OCI-LY1 (cell line): Measurements from ENCODE around the gene PTPRM.

Experiments used
- H2AFZ ChIP-seq: fragments of 200-600 bp; sonication (generic), shearing (Covaris generic); 2 replicates; pipeline ENCODE4 v1.6.0; 2014; ENCODE audit warnings: antibody characterized with exemption, mild to moderate bottlenecking, low read length
- H3F3A ChIP-seq: fragments of 200-600 bp; sonication (generic), shearing (Covaris generic); 2 replicates; pipeline ENCODE4 v1.6.0; 2014; ENCODE audit warnings: mild to moderate bottlenecking, antibody characterized with exemption, low read length, moderate library complexity; ENCODE audit not compliant: insufficient read depth
- H3K27ac ChIP-seq: fragments of 200-600 bp; sonication (generic); 2 replicates; pipeline ENCODE4 v1.5.1; 2014; ENCODE audit warnings: low read length, mixed run types, mild to moderate bottlenecking, low read depth; ENCODE audit not compliant: poor library complexity, severe bottlenecking
- H3K27me3 ChIP-seq: fragments of 200-600 bp; sonication (generic); 2 replicates; pipeline ENCODE4 v1.6.0; 2014; ENCODE audit warnings: antibody characterized with exemption, mild to moderate bottlenecking, low read length, moderate library complexity; ENCODE audit not compliant: insufficient read depth
- H3K36me3 ChIP-seq: fragments of 200-600 bp; sonication (generic); 2 replicates; pipeline ENCODE4 v1.6.1; 2014; ENCODE audit warnings: mild to moderate bottlenecking, antibody characterized with exemption, low read length, moderate library complexity, mixed read lengths; ENCODE audit not compliant: insufficient read depth
- H3K4me1 ChIP-seq: fragments of 200-600 bp; sonication (generic); 2 replicates; pipeline ENCODE4 v1.5.1; 2014; ENCODE audit warnings: mild to moderate bottlenecking, low read length, moderate library complexity; ENCODE audit not compliant: insufficient read depth, severe bottlenecking
- H3K4me2 ChIP-seq: fragments of 200-600 bp; sonication (generic), shearing (Covaris generic); 2 replicates; pipeline ENCODE4 v1.6.1; 2014; ENCODE audit warnings: low read length
- H3K4me3 ChIP-seq: fragments of 200-600 bp; sonication (generic); 2 replicates; pipeline ENCODE4 v1.5.1; 2014; ENCODE audit warnings: low read length, low read depth, mild to moderate bottlenecking, mixed read lengths; ENCODE audit not compliant: poor library complexity, severe bottlenecking
- H3K79me2 ChIP-seq: fragments of 200-600 bp; shearing (Covaris generic); 2 replicates; pipeline ENCODE4 v1.6.1; 2016; ENCODE audit warnings: mixed run types, low read length, mixed read lengths; ENCODE audit not compliant: insufficient read depth
- H3K9ac ChIP-seq: fragments of 200-600 bp; sonication (generic), shearing (Covaris generic); 2 replicates; pipeline ENCODE4 v1.6.1; 2014; ENCODE audit warnings: mild to moderate bottlenecking, low read length, mixed read lengths
- H3K9me2 ChIP-seq: fragments of 200-600 bp; sonication (generic), shearing (Covaris generic); 2 replicates; pipeline ENCODE4 v1.6.1; 2014; ENCODE audit warnings: low read depth, mild to moderate bottlenecking, low read length, mixed read lengths
- H3K9me3 ChIP-seq: fragments of 200-600 bp; shearing (Covaris generic); 2 replicates; pipeline ENCODE4 v1.6.1; 2014; ENCODE audit warnings: low read length, mixed read lengths
- H4K20me1 ChIP-seq: fragments of 200-600 bp; sonication (generic), shearing (Covaris generic); 2 replicates; pipeline ENCODE4 v1.6.0; 2016; ENCODE audit warnings: mild to moderate bottlenecking, low read length; ENCODE audit not compliant: insufficient read depth
- CTCF ChIP-seq: fragments of 200-600 bp; sonication (generic), shearing (Covaris generic); IDR thresholded peaks from 2 replicates; pipeline ENCODE4 v1.5.1; 2017; ENCODE audit warnings: mild to moderate bottlenecking, antibody characterized with exemption, low read length, moderate library complexity, mixed read lengths
- EZH2 ChIP-seq: fragments of 200-600 bp; sonication (generic), shearing (Covaris generic); IDR thresholded peaks from 2 replicates; pipeline ENCODE4 v1.8.0; 2017; ENCODE audit warnings: borderline replicate concordance, mixed run types, mild to moderate bottlenecking, antibody characterized with exemption, low read length, moderate library complexity, mixed read lengths

Gene PTPRM

GRCh38 chr18:7766346-7766745, 199.2 kb downstream of the PTPRM start:
- H3K27me3 ChIP-seq: no peaks in the 10 kb centered on the region
- H4K20me1 ChIP-seq: no peaks in the 10 kb centered on the region
- H3K9me3 ChIP-seq: no peaks in the 10 kb centered on the region
- no peaks in the 10 kb centered on the region for H3K4me1 ChIP-seq
- H3K36me3 ChIP-seq: no peaks in the 10 kb centered on the region
- no peak overlapping the region for H3K4me2 ChIP-seq
- H3F3A ChIP-seq: no peaks in the 10 kb centered on the region
- H3K9ac ChIP-seq: no peak overlapping the region
- no peaks in the 10 kb centered on the region for H3K79me2 ChIP-seq
- TF ChIP-seq EZH2: no peak
- no peak for TF ChIP-seq CTCF
- no peaks in the 10 kb centered on the region for H3K9me2 ChIP-seq
- H2AFZ ChIP-seq: no peak overlapping the region
- H3K27ac ChIP-seq: no peak overlapping the region
- no peak overlapping the region for H3K4me3 ChIP-seq

GRCh38 chr18:7766817-7767216, 199.7 kb downstream of the PTPRM start:
- H3F3A ChIP-seq: no peaks in the 10 kb centered on the region
- H2AFZ ChIP-seq: no peak overlapping the region
- H3K4me1 ChIP-seq: no peaks in the 10 kb centered on the region
- no peaks in the 10 kb centered on the region for H4K20me1 ChIP-seq
- no peak overlapping the region for H3K27ac ChIP-seq
- no peak overlapping the region for H3K9ac ChIP-seq
- H3K4me3 ChIP-seq: no peak overlapping the region
- no peaks in the 10 kb centered on the region for H3K79me2 ChIP-seq
- H3K27me3 ChIP-seq: no peaks in the 10 kb centered on the region
- no peak overlapping the region for H3K4me2 ChIP-seq
- H3K36me3 ChIP-seq: no peaks in the 10 kb centered on the region
- no peaks in the 10 kb centered on the region for H3K9me3 ChIP-seq
- TF ChIP-seq CTCF (no peak), EZH2 (no peak)
- H3K9me2 ChIP-seq: no peaks in the 10 kb centered on the region

GRCh38 chr18:7770908-7771307, 203.8 kb downstream of the PTPRM start:
- no peaks in the 10 kb centered on the region for H3K9me2 ChIP-seq
- H3K9ac ChIP-seq: no peak overlapping the region
- H2AFZ ChIP-seq: no peak overlapping the region
- no peak overlapping the region for H3K4me3 ChIP-seq
- no peaks in the 10 kb centered on the region for H3K9me3 ChIP-seq
- H4K20me1 ChIP-seq: no peaks in the 10 kb centered on the region
- no peak overlapping the region for H3K27ac ChIP-seq
- no peaks in the 10 kb centered on the region for H3F3A ChIP-seq
- H3K4me1 ChIP-seq: no peaks in the 10 kb centered on the region
- no peaks in the 10 kb centered on the region for H3K79me2 ChIP-seq
- H3K27me3 ChIP-seq: no peaks in the 10 kb centered on the region
- H3K36me3 ChIP-seq: no peaks in the 10 kb centered on the region
- no peak overlapping the region for H3K4me2 ChIP-seq
- no peak for TF ChIP-seq CTCF
- no peak for TF ChIP-seq EZH2
